GM06990 (cell line): Measurements from ENCODE around the gene F8A2.
"Not testable (repeated sequence)": the region's sequence is repeated elsewhere in the genome, so short reads cannot be mapped to it uniquely, and the experiment has no call there.

Source experiments
- DNase-seq: peaks from one replicate; pipeline ENCODE4 v3.0.0-alpha.2; 2011; ENCODE audit not compliant: insufficient read length; ENCODE audit errors: extremely low read depth
- H3K27me3 ChIP-seq: replicated peaks from 2 replicates; pipeline ENCODE4 v1.6.0; 2011; ENCODE audit warnings: low read length; ENCODE audit not compliant: control insufficient read depth, insufficient read depth
- H3K36me3 ChIP-seq: 2 replicates; pipeline ENCODE4 v1.5.1; 2011; ENCODE audit warnings: low read length; ENCODE audit not compliant: control insufficient read depth, insufficient read depth
- H3K4me3 ChIP-seq: replicated peaks from 2 replicates; pipeline ENCODE4 v1.5.1; 2011; ENCODE audit warnings: low read depth, mild to moderate bottlenecking, control low read depth, low read length
- CTCF ChIP-seq: IDR thresholded peaks from 2 replicates; pipeline ENCODE4 v1.5.1; 2011; ENCODE audit warnings: low read length, control low read depth, mild to moderate bottlenecking, inconsistent platforms; ENCODE audit not compliant: insufficient read depth, poor library complexity, severe bottlenecking

The F8A2 gene

GRCh38 chrX:155389634-155390033 lies 7.7 kb downstream of the F8A2 start:
- no peak for TF ChIP-seq CTCF
- DNase-seq, result no peak
- no peaks in the 10 kb centered on the region for H3K36me3 ChIP-seq
- H3K4me3 ChIP-seq, result no peak overlapping the region
- no peaks in the 10 kb centered on the region for H3K27me3 ChIP-seq

- not testable (repeated sequence) for H3K27me3 ChIP-seq, H3K4me3 ChIP-seq
Measured at GRCh38 chrX:155394747-155395276, 12.9 kb downstream of the F8A2 start.

GRCh38 chrX:155406429-155406828 lies 24.5 kb downstream of the F8A2 start:
- TF ChIP-seq CTCF, result no peak
- Histone ChIP-seq H3K4me3 (no peak overlapping the region), H3K36me3 (no peaks in the 10 kb centered on the region), H3K27me3 (no peaks in the 10 kb centered on the region)
- DNase-seq, result no peak

More at GRCh38 chrX:155394747-155395276, 12.9 kb downstream of the F8A2 start:
- not testable (repeated sequence) for H3K36me3 ChIP-seq, DNase-seq

- Histone ChIP-seq H3K36me3 (no peaks in the 10 kb centered on the region), H3K27me3 (no peaks in the 10 kb centered on the region), H3K4me3 (no peak overlapping the region)
- no peak for DNase-seq
- TF ChIP-seq CTCF, result no peak
Measured at GRCh38 chrX:155417769-155418168, 35.9 kb downstream of the F8A2 start.
